Measurements from ENCODE around the gene CCDC89.
"Not testable (repeated sequence)": the region's sequence is repeated elsewhere in the genome, so short reads cannot be mapped to it uniquely, and the experiment has no call there.

Gene CCDC89

DNA sequence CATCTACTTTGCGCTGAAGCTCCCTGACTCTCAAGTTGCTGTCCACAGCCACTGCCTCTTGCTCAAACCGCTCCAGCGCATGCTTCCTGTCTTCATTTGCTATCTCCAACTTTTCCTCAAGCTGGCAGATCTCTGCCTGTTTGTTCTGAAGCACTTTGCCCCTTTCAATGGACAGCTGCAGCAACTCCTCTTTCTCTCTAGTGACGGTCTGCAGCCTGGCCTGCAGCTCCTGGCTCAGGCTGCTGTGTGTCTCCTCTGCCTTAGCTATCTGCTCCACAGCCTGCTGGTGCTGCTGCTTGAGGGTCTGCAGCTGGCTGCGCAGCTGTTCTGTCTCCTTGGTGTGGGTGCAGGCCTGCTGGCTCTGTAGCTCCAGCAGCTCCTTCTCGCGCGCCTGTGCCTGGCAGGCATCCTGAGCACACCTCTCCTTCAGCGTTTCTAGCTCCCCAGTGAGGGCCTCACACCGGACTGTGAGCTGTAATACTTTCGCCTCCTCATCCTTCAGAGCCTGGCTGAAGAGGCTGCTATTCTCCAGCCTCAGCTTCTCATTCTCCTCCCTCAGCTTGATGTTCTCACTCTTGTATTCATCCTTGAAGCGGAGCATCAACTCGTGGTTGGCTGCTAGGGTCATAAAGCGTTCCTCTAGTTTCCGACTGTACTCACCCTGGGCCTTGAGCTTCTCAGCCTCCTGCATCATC, 723 bp downstream of the CCDC89 start:
- DNase-seq: no peak

DNA sequence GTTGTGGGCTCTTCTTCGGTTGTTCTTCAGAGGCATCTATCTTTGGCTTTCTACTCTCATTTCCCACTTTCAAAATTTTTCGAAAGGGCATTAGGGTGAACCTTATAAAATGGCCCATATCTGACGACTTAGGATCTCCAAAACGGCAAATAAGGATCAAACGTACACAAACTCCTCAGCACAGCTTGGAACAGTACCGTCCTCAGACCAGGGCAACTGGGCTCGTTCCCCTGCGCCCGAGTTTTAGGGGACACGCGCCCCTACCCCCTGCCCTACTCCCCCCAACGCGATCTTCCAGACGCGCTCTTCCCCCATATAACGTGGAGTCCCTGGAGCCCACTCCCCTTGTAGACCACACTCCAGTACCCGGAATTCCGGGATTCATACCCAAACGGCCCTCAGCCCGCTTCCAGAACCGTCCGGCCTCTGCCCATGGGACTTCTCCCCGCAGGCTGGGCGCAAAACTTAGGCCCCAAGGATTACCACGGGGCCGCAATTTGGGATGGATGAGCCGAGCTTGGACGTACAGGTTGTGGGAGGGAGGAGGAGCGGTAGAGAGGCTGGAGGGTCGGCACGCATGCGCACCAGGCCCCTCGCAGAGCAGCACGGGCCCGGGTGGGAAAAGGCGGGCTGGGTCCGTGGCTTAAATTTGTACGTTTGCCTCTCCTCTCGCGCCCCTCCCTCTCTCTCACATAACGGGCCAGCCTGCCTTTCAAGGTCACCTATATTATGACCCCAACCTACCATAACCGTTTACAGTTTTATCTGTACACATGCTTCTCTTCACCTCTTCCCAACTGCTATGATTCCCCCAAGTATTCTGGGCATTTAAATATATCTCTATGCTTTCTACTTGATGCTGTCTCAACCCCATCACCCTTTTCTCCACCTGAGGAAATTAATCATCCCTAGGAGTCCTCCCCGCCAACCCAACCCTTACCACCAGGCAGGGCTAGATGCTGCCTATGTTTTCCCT, 3.4 kb downstream of the CCDC89 start:
- DNase-seq: peak; percentile 59

GRCh38 chr11:85680897-85681296, 5.1 kb downstream of the CCDC89 start:
- no peak for DNase-seq

GRCh38 chr11:85679576-85679975, 6.4 kb downstream of the CCDC89 start:
- DNase-seq: no peak

GRCh38 chr11:85673393-85673792, 12.6 kb downstream of the CCDC89 start:
- DNase-seq: peak; percentile 59

- DNase-seq: no peak
Observed at GRCh38 chr11:85672105-85672902, 13.7 kb downstream of the CCDC89 start.

GRCh38 chr11:85670949-85671663, 14.9 kb downstream of the CCDC89 start:
- not testable (repeated sequence) for DNase-seq

DNA sequence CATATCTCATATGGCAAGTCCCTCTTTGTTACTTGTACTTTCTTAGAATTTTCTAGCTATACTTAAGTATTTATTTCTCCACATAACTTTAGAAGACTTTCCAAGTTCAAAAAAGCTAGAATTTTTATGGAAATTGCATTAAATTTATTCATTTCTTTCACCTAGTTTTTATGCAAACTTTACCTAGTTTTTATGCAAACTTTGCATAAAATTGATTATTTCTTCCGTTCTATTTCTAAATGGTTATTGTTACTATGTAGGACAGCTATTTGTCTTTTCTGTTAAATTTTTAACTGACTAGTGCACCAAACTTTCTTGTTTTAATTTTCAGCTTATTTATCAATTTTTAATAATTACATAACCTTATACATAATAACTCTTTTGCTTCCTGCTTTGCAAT, 17.8 kb downstream of the CCDC89 start:
- no peak for DNase-seq

GRCh38 chr11:85666687-85667086, 19.3 kb downstream of the CCDC89 start:
- DNase-seq: no peak

- no peak for DNase-seq
Observed at GRCh38 chr11:85665733-85666132, 20.3 kb downstream of the CCDC89 start.

DNA sequence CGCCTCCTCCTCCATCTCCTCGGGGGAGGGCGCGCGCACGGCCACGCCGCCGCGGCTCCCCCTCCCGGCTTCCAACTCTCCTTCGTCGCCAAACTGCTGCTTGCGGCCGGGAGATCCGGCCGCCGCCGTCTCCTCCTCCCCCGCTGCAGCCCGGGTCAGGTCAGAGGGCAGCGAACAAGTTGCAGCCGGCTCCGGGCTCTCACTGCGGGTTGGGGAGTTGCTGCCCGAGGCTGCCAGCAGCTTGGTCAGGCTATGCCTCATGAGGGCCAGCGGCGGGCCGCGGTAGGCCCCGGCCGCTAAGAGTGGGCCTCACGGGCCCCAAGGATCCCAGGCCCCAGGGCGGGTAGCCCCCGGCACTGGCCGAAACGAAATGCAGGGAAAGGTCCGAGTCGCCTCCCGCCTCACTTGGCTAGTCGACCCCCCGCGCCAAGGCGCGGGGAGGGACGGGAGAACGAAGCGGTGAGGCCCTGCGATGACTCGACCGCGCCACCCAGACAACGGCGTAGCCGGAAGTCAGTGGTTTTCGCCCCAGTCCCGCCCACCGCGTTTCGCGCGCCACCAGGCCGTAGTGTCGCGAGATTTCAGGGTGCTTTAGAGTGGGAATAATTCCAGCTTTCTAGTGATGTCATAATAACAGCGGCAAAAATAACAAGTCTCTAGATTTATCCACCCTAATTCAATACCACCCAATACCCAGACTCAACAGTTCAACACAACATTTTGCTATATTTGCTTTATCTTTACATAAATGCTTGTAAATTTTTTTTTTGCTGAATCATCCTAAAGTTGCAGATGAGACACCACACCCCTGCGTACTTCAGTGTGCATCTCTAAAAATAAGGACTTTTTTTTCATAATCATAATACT, 21.1 kb downstream of the CCDC89 start, which contains the start of gene CREBZF:
TSS of gene CREBZF (minus strand) at position 515 of the 867 bp plus-strand sequence. CDS start at position 261, 254 bp downstream.
- peak; percentile 98 for DNase-seq

DNA sequence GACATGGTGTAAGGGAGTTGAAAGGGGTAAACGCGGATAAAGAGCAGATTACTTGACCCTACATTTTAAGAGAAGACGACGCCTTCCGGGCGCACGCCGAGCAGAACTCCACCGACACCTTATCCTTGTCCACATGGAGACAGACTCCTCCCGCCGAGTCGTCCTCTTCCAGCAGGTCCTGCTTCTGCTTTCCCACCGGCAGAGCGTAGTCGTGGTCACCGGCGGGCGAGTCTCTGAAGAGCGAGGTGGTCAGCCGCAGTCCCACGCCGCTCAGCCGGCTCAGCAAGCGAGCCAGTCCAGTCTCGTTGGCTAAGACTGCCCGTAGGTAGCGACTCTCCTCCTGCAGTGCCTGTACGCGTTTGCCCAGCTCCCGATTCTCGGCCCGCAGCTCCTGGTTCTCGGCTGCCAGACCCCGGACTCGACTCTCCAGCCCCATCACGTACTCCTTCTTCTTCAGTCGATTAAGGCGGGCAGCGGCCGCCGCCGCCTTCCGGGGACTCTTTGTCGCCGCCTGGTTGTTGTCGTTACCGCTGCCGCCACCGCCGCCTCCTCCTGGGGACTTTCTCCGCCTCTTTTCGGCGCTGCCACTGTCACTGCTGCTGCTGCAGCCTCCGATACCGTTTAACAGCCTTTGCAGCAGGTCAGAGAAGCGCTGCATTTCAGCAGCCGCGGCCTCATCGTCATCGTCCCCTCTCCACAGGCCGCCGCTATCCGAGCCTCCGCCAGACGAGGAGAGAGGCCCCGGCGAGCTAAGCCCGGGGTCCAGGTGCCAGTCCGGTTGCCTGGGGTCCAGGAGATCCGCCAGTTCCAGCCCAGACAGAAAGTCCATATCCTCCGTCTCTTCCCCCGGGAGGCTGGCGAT, 22.0 kb downstream of the CCDC89 start:
- peak; percentile 87 for DNase-seq

- DNase-seq: peak; percentile 42
Observed at GRCh38 chr11:85663080-85663752, 22.8 kb downstream of the CCDC89 start.

- no peak for DNase-seq
Observed at GRCh38 chr11:85661972-85662664, 23.9 kb downstream of the CCDC89 start.

GRCh38 chr11:85658180-85658579, 27.8 kb downstream of the CCDC89 start:
- no peak for DNase-seq

GRCh38 chr11:85656777-85657176, 29.2 kb downstream of the CCDC89 start:
- no peak for DNase-seq

DNA sequence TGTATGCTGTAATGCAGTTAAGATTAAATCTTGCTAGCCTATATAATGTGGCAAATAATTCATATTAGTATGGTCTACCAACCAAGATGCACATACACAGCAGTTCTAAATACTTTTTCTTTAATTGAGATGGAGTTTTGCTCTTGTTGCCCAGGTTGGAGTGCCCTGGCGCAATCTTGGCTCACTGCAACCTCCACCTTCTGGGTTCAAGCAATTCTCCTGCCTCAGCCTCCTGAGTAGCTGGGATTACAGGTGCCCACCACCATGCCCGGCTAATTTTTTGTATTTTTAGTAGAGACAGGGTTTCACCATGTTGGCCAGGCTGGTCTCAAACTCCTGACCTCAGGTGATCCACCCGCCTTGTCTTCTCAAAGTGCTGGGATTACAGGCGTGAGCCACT, 31.7 kb downstream of the CCDC89 start:
- not testable (repeated sequence) for DNase-seq

DNA sequence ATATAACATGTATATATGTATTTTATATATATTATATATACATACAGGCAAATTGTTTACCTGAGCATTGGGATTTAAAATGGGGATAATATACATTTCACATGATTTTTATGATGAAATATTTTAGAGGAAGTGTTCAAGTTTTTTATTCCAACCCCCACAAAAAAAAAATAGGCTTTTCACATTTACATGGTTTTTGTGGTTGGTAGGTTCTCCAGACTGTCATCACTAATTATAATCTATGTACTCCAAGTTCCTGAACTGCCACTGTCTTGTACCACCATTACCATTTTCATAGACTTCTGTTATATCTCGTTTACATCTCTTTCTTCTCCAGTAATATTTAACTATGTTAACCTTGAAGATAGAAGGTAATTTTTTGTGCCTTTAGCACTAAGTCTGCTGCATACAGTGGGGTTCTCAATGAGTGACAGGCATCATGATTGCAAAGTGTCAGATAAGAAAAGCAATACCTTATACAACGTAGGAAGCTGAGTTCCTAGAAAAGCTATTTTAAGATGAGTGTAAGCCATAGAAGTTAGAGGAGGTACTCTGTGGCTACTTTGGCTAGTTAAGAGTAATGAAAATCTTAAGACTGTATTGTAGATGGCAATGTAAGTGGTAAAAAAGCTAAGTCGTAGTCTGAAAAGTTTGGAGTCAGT, 33.1 kb downstream of the CCDC89 start:
- no peak for DNase-seq

Measured in activated CD4-positive, alpha-beta T cell treated with anti-CD3 and anti-CD28 coated beads, Interleukin-2, amount 50 U/mL, for 16 hours (primary cell).